HepG2 (cell line): ENCODE results near the gene EYA3. TPM values are rescaled to one million over a fixed set of nuclear protein-coding genes. Genes with fewer than 3 reads are reported as not detected.

Experiments
- ATAC-seq: fragments of 200-7000 bp; cut with Tn5 transposase; 3 replicates; pipeline ENCODE4 v1.9.1; 2020; ENCODE audit warnings: mild to moderate bottlenecking, moderate library complexity
- BruUV-seq: library from RNA; stranded (reverse); fragments of 400-500 nt; replicated peaks from 2 replicates; lab custom pipeline; 2021; lab: Mats Ljungman, UMichigan
- CTCF ChIA-PET: fragments of 300-600 bp; formaldehyde crosslinking; extraction: SDS; loops from one replicate; lab custom pipeline; 2021; ENCODE audit warnings: low total read pairs, inconsistent platforms, low intra/inter-chr PET ratio; lab: Yijun Ruan, JAX
- POLR2A ChIA-PET: fragments of 350-600 bp; sonication (Branson Sonifier 250); formaldehyde crosslinking; loops from one replicate; lab custom pipeline; 2020; ENCODE audit warnings: antibody characterized with exemption, inconsistent platforms; lab: Yijun Ruan, JAX
- DNase-seq: peaks from one replicate; pipeline ENCODE4 v3.0.0-alpha.2; 2015; ENCODE audit warnings: low spot score
- FAIRE-seq: peaks from 3 replicates; lab custom pipeline; 2011; peaks lifted over from hg19 to GRCh38; lab: Jason Lieb, UNC
- H2AFZ ChIP-seq: one replicate; pipeline ENCODE4 v1.6.1; 2011; ENCODE audit warnings: low read length, inconsistent platforms
- H3K27ac ChIP-seq: fragments of 300-600 bp; 3 replicates; pipeline ENCODE4 v1.8.0; 2011; ENCODE audit warnings: mixed run types, mild to moderate bottlenecking, mixed read lengths, low read length, inconsistent platforms; ENCODE audit not compliant: insufficient read depth; ENCODE audit errors: extremely low read length
- H3K27me3 ChIP-seq, 2 experiments: fragments of 200-600 bp in 1 of 2; 2 replicates in 1 of 2; 3 replicates in 1 of 2; pipeline versions ENCODE4 v1.6.0 to v1.8.0; 2011; ENCODE audit warnings: low read length in 2 of 2, mild to moderate bottlenecking in 2 of 2, moderate library complexity in 2 of 2, inconsistent platforms in 1 of 2; ENCODE audit not compliant: insufficient read depth in 2 of 2, control insufficient read depth in 1 of 2
- H3K36me3 ChIP-seq, 2 experiments: fragments of 200-600 bp in 1 of 2; replicated peaks in 1 of 2; 2 replicates in 1 of 2; 3 replicates in 1 of 2; pipeline versions ENCODE4 v1.5.1 to v1.8.0; 2011; ENCODE audit warnings: low read length in 2 of 2, inconsistent platforms in 1 of 2; ENCODE audit not compliant: insufficient read depth in 2 of 2, control insufficient read depth in 1 of 2
- H3K4me1 ChIP-seq: 2 replicates; pipeline ENCODE4 v1.5.1; 2012; ENCODE audit warnings: low read length, inconsistent platforms; ENCODE audit not compliant: insufficient read depth
- H3K4me2 ChIP-seq: 2 replicates; pipeline ENCODE4 v1.6.0; 2011; ENCODE audit warnings: low read depth, low read length, inconsistent platforms
- H3K4me3 ChIP-seq, 3 experiments: fragments of 200-600 bp in 1 of 3; sonication (generic), shearing (Covaris generic) in 1 of 3; replicated peaks in 1 of 3; 2 replicates each; pipeline ENCODE4 v1.5.1; 2011 to 2016; ENCODE audit warnings: low read length in 3 of 3, inconsistent platforms in 2 of 3, low read depth in 2 of 3, mild to moderate bottlenecking in 2 of 3, control low read depth in 1 of 3, mixed read lengths in 1 of 3; ENCODE audit not compliant: insufficient read depth in 1 of 3
- H3K79me2 ChIP-seq: one replicate; pipeline ENCODE4 v1.6.1; 2011; ENCODE audit warnings: low read length, inconsistent platforms; ENCODE audit not compliant: insufficient read depth
- H3K9ac ChIP-seq: 2 replicates; pipeline ENCODE4 v1.6.0; 2011; ENCODE audit warnings: mild to moderate bottlenecking, low read depth, low read length, inconsistent platforms; ENCODE audit not compliant: insufficient read depth
- H3K9me3 ChIP-seq: 2 replicates; pipeline ENCODE4 v1.5.1; 2012; ENCODE audit warnings: mild to moderate bottlenecking, low read length
- H4K20me1 ChIP-seq: 2 replicates; pipeline ENCODE4 v1.6.0; 2011; ENCODE audit warnings: inconsistent platforms, mild to moderate bottlenecking, low read length, moderate library complexity; ENCODE audit not compliant: insufficient read depth
- EZH2 ChIP-seq: conservative IDR thresholded peaks from 2 replicates; pipeline ENCODE4 v1.6.1; 2012; ENCODE audit warnings: mild to moderate bottlenecking, low read depth, low read length, moderate library complexity
- FOXM1 ChIP-seq: sonication (generic); formaldehyde crosslinking; IDR thresholded peaks from 2 replicates; pipeline ENCODE4 v1.5.0; 2020; ENCODE audit warnings: missing genetic modification reagents
- HIC2 ChIP-seq: sonication (generic); formaldehyde crosslinking; IDR thresholded peaks from 2 replicates; pipeline ENCODE4 v1.9.0; 2022; ENCODE audit warnings: low read depth, missing genetic modification reagents
- MAZ ChIP-seq, 2 experiments: sonication (generic) in 1 of 2; formaldehyde crosslinking in 1 of 2; IDR thresholded peaks; 2 replicates each; pipeline versions ENCODE4 v1.5.0 to v1.6.1; 2012 to 2020; ENCODE audit warnings: low read depth in 2 of 2, mild to moderate bottlenecking in 2 of 2, borderline replicate concordance in 1 of 2, improper control_type of control experiment in 1 of 2, low read length in 1 of 2, missing genetic modification reagents in 1 of 2, moderate library complexity in 1 of 2
- PHF20 ChIP-seq: sonication (generic); formaldehyde crosslinking; IDR thresholded peaks from 2 replicates; pipeline ENCODE4 v1.5.0; 2020; ENCODE audit warnings: mild to moderate bottlenecking, missing genetic modification reagents
- ZNF512B ChIP-seq: sonication (generic); formaldehyde crosslinking; IDR thresholded peaks from 2 replicates; pipeline ENCODE4 v1.5.1; 2020; ENCODE audit warnings: missing genetic modification reagents, mild to moderate bottlenecking, borderline replicate concordance
- WGBS: methylation state at CpG from one replicate; pipeline ENCODE4 v1.1.6; 2017; ENCODE audit warnings: low lambda C conversion rate; 5-methylcytosine and 5-hydroxymethylcytosine counted together
- in situ Hi-C: cut with HindIII; loops from 2 replicates; pipeline ENCODE4 v1.10.0; 2017; ENCODE audit warnings: low pct_unique_long_range_greater_than_20kb; ENCODE audit not compliant: extremely low pct_ligation_motif_present
- intact Hi-C: fragments of 100-400 bp; cut with micrococcal nuclease; formaldehyde crosslinking; loops from one replicate; pipeline ENCODE4 v1.10.0; 2022; ENCODE audit not compliant: unreplicated experiment
- polyA plus RNA-seq, 8 experiments: library from polyadenylated mRNA; depleted of rRNA in 3 of 8; stranded (reverse) in 7 of 8; unstranded in 1 of 8; fragments of >200 nt; fragmentation: Illumina TruSeq in 4 of 8; extraction: Trizol in 4 of 8; gene quantifications; 2 replicates each; pipeline versions ENCODE4 v1.2.1 to v1.2.3, GENCODE V29; 2011 to 2016; ENCODE audit warnings: low read depth in 4 of 8, missing spikeins in 1 of 8, mixed read lengths in 1 of 8; ENCODE audit not compliant: insufficient read depth in 1 of 8
- total RNA-seq, 5 experiments: library from RNA; depleted of rRNA; stranded (reverse); fragments of >200 nt; fragmentation: Illumina TruSeq; extraction: Trizol; gene quantifications; 2 replicates each; pipeline ENCODE4 v1.2.3, GENCODE V29; 2016; ENCODE audit warnings: low read depth in 1 of 5

EYA3 gene
- total and polyA plus RNA-seq, 2 of the 13 experiments (the other 11 are each of a cell fraction or from before 2014, with no cell fraction given) = 13.9 to 19.7 TPM

- no peak overlapping the region for H3K9ac ChIP-seq
- intact Hi-C loops = no loop called here
- DNase-seq = no peak
Measured at GRCh38 chr1:28129150-28129549, 40.7 kb upstream of the EYA3 start.

More at GRCh38 chr1:28129150-28129549, 40.7 kb upstream of the EYA3 start:
- H3K27ac ChIP-seq = no peak overlapping the region
- peaks cover 3 to 12% of the 10 kb centered on the region in 2 experiments; a peak in 4 of 5 replicates for H3K27me3 ChIP-seq
- FAIRE-seq (no peak), ATAC-seq (no peak)
- WGBS = 0% methylated on average over 1 of the region's 1 CpG
- H3K36me3 ChIP-seq = no peaks in the 10 kb centered on the region
- H3K4me1 ChIP-seq = no peaks in the 10 kb centered on the region
- in situ Hi-C loops = no loop called here
- no peaks in the 10 kb centered on the region for H3K79me2 ChIP-seq
- no peak overlapping the region for H3K4me3 ChIP-seq
- CTCF ChIA-PET = no interaction called here
- no peaks in the 10 kb centered on the region for H3K9me3 ChIP-seq
- no peak overlapping the region for H3K4me2 ChIP-seq
- TF ChIP-seq MAZ (IDR thresholded peaks at IDR 0.05; ENCODE audit: borderline replicate concordance, low read depth, low read length) (no peak), MAZ (CRISPR knock-in tag; IDR thresholded peaks at IDR 0.05; ENCODE audit: low read depth) (no peak), ZNF512B (CRISPR knock-in tag) (no peak), EZH2 (no peak), PHF20 (CRISPR knock-in tag) (no peak), HIC2 (CRISPR knock-in tag) (no peak), FOXM1 (CRISPR knock-in tag) (no peak)
- no peaks in the 10 kb centered on the region for H4K20me1 ChIP-seq
- no TSS peak for BruUV-seq
- H2AFZ ChIP-seq = no peak overlapping the region
- POLR2A ChIA-PET = no interaction called here
